Skeletal muscle cell (primary cell): Measurements from ENCODE around the gene CRYL1.

ENCODE experiments used
- DNase-seq: peaks from one replicate; pipeline ENCODE4 v3.0.0-alpha.2; 2010; ENCODE audit warnings: low read depth
- H3K4me3 ChIP-seq: 2 replicates; pipeline ENCODE4 v1.5.1; 2011; ENCODE audit warnings: low read depth, mild to moderate bottlenecking, control low read depth, low read length, moderate library complexity

CRYL1 gene

GRCh38 chr13:20410726-20411125, 114.9 kb downstream of the CRYL1 start:
- no peak overlapping the region for H3K4me3 ChIP-seq
- no peak for DNase-seq

DNA sequence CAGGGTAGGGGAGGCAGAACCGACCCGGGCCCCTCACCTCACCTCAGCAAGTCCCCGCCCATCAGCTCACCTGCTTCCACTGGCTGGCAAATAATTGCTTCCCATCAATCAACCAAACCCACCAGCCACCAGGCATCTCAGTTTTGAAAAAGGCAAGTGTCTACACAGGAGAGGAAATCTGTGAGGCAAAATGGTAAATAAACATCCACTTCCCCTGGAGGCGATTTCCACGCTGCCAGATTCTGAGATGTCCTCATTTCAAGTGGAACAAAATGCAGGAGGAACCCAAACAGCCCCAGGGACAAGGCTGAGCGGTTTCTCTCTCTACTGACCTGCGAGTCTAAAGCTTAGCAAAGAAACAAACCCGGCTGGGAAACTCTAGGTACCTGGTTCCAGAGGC, 117.5 kb downstream of the CRYL1 start:
- DNase-seq, result no peak
- H3K4me3 ChIP-seq, result no peak overlapping the region

GRCh38 chr13:20407759-20408158, 117.9 kb downstream of the CRYL1 start:
- no peak overlapping the region for H3K4me3 ChIP-seq
- DNase-seq, result no peak

DNA sequence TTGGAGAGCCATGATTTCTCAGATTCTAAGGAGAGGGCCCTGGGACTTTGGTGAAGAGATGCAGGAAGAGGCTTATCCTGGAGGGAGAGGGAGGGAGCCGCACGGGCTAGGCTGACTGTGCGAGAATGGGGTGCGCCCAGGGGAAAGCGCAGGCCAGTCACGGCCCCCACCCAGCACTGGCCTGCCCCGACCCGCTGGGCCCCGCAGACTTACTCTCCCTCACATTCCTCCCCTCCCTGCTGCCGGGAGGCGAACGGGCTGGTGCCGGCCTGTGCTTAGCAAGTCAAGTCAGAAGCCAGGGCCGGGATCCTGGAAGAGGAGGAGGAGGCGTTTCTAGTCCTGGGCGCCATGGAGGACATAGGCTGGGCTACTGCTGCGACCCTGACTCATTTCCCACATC, 120.0 kb downstream of the CRYL1 start:
- no peak for DNase-seq
- H3K4me3 ChIP-seq, result no peak overlapping the region

GRCh38 chr13:20404488-20405222, 121.0 kb downstream of the CRYL1 start:
- no peak overlapping the region for H3K4me3 ChIP-seq
- no peak for DNase-seq

DNA sequence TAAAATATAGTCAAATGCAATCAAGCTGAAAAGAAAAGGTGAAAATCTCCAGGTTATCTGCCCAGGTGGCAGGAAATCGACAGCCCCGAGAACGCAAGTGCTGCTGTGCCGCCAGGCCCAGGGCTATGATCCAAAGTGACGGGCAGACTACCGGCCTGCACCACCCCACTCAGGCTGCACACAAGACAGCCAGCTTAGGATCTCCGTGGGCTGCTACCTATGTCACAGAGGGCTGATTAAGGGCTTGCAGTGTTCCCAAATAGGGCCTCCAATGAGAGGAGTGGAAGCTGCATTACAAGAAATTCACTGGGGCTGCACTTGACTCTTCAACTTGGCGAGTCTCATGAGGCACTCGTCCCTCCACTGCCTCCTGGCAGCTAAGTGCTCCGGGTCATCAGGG, 121.8 kb downstream of the CRYL1 start:
- DNase-seq, result no peak

GRCh38 chr13:20402881-20403280, 122.8 kb downstream of the CRYL1 start:
- no peak overlapping the region for H3K4me3 ChIP-seq
- DNase-seq, result no peak

More for the DNA sequence above, 121.8 kb downstream of the CRYL1 start:
- H3K4me3 ChIP-seq, result no peak overlapping the region

DNA sequence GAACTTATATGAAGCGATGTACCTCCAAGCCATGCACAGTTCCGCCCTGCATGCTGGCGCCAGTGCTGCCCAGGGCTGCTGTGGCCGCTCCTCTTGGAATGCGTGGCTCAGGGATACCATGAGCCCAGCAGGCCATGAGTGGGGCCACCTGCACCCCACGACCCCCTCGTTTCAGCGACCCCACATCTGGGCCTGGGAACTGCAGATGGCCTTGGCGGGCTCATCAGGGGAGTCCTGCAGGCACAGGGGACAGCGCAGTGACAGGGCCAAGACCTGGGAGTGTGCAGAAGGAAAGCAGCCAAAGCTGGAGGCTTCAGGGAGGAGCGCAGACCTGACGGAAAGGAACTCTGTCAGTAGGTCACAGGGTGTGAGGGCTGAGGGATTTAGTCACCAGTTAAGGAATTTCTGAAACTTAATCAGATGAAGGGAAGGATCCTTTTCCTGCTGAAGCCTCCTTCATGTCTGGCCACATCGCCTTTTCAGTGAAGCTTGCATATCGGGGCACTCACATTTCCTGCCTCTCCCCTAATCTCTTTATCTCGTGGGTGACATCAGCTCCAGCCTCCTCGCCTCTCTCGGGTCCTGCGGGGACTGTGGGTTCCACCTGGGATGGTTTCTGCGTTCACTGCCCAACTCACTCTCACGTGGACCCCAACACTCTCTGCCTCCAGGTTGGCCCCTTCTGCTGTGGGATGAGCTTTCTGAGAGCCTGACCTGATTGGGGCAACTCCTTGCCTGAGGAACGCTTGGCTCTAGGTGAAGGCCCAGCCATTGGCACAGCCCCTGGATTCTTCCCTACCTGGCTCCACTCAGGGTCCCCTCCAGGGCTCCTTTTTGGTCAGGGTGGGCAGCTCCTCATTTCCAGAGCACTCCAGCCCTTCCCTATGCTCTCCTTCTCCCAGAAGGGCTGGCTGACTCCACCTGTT, 123.5 kb downstream of the CRYL1 start:
- no peak overlapping the region for H3K4me3 ChIP-seq
- DNase-seq, result no peak

- no peak overlapping the region for H3K4me3 ChIP-seq
- DNase-seq, result no peak
Measured at GRCh38 chr13:20401531-20401930, 124.1 kb downstream of the CRYL1 start.

DNA sequence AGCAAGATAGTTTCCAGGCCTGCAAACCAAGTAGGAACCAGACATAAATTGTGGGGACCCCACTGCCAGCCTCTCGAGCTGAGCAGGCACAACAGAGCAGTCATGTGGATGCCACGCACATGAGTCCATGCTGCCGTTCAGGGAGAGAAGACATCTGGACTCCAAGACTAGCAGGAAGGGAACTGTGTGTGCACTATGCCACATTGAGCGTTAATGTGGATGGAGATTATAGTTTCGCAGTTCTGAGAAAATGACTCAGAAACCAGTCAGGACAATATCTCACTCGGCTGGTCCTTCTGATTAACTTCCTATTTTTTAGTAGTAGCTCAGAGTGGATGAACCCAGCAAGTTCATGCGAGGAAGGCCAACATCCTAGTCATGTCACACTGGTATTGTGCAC, 124.9 kb downstream of the CRYL1 start:
- peak; percentile 54 for DNase-seq
- no peak overlapping the region for H3K4me3 ChIP-seq

DNA sequence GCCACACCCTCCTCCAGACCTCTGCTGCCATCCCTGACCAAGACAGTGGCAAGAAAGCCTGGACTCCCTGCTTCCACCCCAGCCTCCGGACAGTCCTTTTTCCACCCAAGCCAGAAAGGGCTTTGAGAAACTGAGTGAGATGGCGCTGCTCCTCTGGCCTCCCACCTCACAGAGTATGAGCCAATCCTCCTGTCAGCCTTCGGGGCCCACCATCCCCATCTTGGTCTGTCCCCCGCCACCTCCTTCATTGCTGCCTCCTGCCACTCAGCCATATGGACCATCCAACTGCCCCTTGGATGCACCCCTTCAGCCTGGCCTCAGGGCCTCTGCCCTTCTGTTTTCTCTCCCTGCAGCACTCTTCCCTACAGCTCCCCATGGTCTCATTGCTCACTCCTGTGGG, 125.7 kb downstream of the CRYL1 start:
- DNase-seq, result no peak

DNA sequence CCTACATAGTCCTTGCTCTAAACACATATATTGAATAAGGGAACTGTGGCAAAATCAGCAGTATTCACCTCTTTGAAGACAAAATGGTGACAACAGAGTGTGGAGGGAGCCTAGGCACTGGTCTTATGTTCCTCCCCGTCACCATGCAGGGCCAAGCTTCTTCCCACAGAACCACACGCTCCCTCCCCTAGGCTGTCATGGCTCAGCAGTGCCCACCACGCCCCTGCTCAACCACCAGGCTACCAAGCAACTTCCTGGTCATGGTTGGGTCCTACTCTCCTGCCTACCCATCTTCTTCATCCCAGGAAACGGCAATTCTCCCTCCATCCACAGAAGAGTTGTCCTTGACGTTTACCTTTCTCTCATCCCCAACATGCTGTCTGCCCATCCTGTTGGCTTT, 126.1 kb downstream of the CRYL1 start:
- no peak overlapping the region for H3K4me3 ChIP-seq
- DNase-seq, result no peak

More for the DNA sequence above, 125.7 kb downstream of the CRYL1 start:
- H3K4me3 ChIP-seq, result no peak overlapping the region

DNA sequence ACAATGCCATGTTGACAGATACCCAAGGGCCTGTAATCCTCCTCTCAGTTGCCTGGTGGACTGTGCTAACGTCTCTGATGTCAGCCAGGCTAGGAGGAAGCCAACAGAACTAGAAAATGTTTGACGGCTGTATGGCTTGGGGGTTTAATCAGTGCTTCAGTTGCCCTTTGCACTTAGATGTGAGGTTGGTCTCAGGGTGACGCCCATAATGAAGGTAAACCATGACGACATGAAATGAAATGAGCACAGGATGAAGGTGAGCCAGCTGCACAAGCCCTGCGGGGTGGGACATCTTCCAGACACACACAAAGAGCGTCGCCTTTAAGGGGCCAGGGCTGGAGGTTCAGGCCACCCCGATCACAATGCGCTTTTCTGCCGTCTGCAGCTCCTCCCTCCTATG, 127.2 kb downstream of the CRYL1 start:
- no peak overlapping the region for H3K4me3 ChIP-seq
- no peak for DNase-seq

DNA sequence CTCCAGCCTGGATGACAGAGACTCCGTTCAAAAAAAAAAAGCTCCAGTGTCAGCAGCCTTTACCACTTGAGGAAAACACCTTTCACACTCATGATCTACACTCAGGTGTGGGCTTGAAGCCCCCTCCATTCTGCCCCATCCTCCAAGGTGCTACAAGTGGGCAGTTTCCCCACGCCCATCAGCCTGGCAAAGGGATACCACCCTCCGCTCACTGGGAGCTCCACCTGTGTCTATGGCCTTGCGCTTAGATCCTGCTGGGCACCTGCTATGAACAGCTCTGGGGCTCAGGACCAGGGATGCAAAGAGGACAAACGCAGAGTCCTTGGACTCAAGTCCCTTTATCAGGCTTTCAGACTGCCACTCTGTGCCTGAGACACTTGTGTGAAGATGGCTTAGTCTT, 127.8 kb downstream of the CRYL1 start:
- no peak overlapping the region for H3K4me3 ChIP-seq
- DNase-seq, result no peak

DNA sequence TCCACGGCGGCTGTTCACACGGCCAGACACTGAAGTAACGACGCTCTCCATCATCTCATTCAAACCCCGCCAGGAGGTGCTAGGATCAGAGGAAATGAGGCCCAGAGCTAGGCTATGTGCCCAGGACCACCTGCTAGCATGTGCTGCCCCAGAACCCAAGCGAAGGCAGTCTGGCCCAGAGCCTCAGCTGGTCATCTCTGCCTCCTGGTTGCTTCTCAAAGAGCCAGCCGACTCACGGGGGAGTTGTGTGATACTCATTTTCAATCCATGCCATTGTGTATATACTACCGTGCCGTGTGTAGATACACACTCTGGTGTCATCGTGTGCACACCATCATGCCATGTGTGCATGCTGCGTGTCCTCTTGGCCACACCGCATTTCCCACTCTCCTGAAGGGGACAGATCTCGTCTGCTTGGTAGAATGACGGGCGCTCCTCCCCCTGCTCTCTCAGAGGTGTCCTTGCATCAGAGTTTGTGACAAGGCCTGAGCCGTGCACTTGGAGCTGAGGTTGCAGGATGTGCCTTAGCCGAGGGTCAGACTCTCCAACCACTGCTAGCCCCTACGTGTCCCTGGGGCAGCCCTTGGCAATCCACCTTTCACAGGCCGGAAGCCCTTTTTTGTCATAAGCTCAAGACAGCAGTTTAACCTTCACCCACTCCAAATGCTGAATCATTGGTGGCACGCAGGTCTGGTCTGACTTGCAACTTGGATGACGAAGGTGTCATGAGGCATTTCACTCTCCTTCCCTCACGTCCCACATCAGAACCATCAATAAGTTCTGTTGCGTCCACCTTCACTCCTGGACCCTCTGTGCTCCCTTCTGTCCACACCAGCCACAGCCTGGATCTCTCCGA, 130.4 kb downstream of the CRYL1 start:
- H3K4me3 ChIP-seq, result no peak overlapping the region
- no peak for DNase-seq

DNA sequence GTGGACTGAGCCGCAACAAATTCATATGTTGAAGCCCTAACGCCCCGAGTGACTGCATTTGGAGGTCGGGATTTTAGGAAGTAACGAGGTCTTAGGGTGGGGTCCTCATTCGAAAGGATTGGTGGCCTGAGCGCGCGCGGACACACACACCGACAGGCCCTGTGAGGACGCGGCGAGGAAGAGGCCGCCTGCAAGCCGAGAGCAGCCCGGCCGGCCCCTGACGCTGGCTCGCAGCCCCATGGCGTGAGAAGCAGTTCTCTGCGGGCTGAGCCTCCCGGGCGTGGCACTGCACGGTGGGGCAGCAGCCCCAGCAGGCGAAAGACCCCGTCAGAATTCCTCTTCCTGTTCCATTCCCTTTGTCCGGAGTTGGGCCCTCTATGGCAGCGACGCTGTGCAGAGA, 131.2 kb downstream of the CRYL1 start:
- no peak for DNase-seq
- no peak overlapping the region for H3K4me3 ChIP-seq

- no peak for DNase-seq
- H3K4me3 ChIP-seq, result no peak overlapping the region
Measured at GRCh38 chr13:20394169-20394501, 131.5 kb downstream of the CRYL1 start.

DNA sequence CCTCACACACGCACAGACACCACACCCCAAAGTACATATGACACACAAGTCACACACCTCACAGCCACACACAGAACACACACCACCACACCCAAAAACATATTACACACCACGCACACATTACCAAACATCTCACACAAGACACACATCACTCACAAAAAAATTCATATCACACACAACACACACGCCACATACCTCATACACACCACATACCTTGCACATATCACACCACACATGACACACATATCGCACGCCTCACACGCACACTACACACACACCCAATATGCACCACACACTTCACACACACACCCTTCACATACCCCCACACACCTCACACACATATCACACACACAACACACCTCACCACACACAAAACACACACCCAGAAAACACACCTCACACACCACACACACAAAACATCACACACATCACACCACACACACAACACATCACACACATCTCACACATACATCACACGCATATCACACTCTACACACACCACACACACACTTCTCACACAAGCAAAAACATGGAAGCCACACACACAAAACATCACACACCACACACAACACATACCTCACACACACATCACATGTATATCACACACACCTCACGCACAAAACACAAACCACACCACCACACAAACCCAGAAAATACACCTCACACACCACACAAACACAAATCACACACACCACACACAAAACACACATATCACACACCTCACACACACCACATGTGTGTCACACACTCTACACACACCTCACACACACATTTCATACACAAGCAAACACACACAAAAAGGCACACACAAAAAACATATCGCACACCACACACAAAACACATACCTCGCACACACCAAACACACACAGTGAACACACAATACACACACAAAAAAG, 132.1 kb downstream of the CRYL1 start:
- no peak for DNase-seq

DNA sequence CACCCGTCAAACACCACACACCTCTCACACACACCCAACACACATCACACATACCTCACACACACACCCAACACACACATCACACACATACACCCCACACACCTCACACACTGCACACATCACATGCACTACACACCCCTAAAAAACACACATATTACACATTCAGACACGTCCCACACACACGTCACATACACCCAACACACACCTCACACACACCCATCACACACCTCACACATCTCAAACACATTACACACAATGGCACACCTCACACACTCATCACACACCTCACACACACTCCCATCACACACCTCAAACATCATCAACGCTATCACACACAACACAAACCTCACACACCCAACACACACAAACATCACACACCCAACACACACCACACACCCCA, 133.1 kb downstream of the CRYL1 start:
- no peak overlapping the region for H3K4me3 ChIP-seq
- no peak for DNase-seq

More for the DNA sequence above, 132.1 kb downstream of the CRYL1 start:
- no peak overlapping the region for H3K4me3 ChIP-seq
